Suprapubic skin (tissue), 4 donors: ENCODE data around the gene TSC22D1. TPM values are rescaled to one million over a fixed set of nuclear protein-coding genes. Genes with fewer than 3 reads are reported as not detected.

ENCODE experiments used
- DNase-seq, 2 donors: peaks; one replicate each; pipeline ENCODE4 v3.0.0-alpha.2; 2019; ENCODE audit warnings: low spot score in 2 of 2
- H3K27ac ChIP-seq: fragments of 200-600 bp; sonication (generic); one replicate; pipeline ENCODE4 v1.5.1; 2019
- H3K27me3 ChIP-seq: fragments of 200-600 bp; sonication (generic); one replicate; pipeline ENCODE4 v1.5.1; 2019
- H3K36me3 ChIP-seq: fragments of 200-600 bp; sonication (generic); one replicate; pipeline ENCODE4 v1.5.1; 2019
- H3K4me1 ChIP-seq: fragments of 200-600 bp; sonication (generic); one replicate; pipeline ENCODE4 v1.5.1; 2019
- H3K4me3 ChIP-seq: fragments of 200-600 bp; sonication (generic); one replicate; pipeline ENCODE4 v1.5.1; 2019; ENCODE audit warnings: mild to moderate bottlenecking
- H3K9me3 ChIP-seq: fragments of 200-600 bp; sonication (generic); one replicate; pipeline ENCODE4 v1.5.1; 2019
- EP300 ChIP-seq: sonication (generic); formaldehyde crosslinking; IDR thresholded peaks from one replicate; pipeline ENCODE4 v1.6.1; 2017; ENCODE audit warnings: antibody characterized with exemption
- POLR2A ChIP-seq, 2 donors: fragments of 450-650 bp; IDR thresholded peaks; one replicate each; pipeline ENCODE4 v1.6.1; 2017; ENCODE audit warnings: antibody characterized with exemption in 2 of 2, mild to moderate bottlenecking in 2 of 2, moderate library complexity in 2 of 2
- POLR2AphosphoS5 ChIP-seq, 3 donors: sonication (generic); formaldehyde crosslinking; IDR thresholded peaks; one replicate each; pipeline ENCODE4 v1.6.1; 2017; ENCODE audit warnings: antibody characterized with exemption in 3 of 3
- WGBS: methylation state at CpG from one replicate; pipeline ENCODE4 v1.1.5; 2018; 5-methylcytosine and 5-hydroxymethylcytosine counted together
- total RNA-seq, 4 donors: library from RNA; depleted of rRNA; stranded (reverse); fragments of >200 nt; gene quantifications; one replicate each; pipeline ENCODE4 v1.1.0, GENCODE V29; 2016
- TF ChIP-seq, protein P1 (sequence below), 2 donors: fragments of 200-600 bp in 1 of 2; fragments of 450-650 bp in 1 of 2; sonication (generic) in 1 of 2; IDR thresholded peaks; one replicate each; pipeline ENCODE4 v1.5.1; 2016 to 2019; ENCODE audit warnings: antibody characterized with exemption in 2 of 2, mild to moderate bottlenecking in 1 of 2, moderate library complexity in 1 of 2

TSC22D1 gene
- total RNA-seq, 4 donors from 2014 or later, result 70.3 to 135 (median 92.1) TPM

DNA sequence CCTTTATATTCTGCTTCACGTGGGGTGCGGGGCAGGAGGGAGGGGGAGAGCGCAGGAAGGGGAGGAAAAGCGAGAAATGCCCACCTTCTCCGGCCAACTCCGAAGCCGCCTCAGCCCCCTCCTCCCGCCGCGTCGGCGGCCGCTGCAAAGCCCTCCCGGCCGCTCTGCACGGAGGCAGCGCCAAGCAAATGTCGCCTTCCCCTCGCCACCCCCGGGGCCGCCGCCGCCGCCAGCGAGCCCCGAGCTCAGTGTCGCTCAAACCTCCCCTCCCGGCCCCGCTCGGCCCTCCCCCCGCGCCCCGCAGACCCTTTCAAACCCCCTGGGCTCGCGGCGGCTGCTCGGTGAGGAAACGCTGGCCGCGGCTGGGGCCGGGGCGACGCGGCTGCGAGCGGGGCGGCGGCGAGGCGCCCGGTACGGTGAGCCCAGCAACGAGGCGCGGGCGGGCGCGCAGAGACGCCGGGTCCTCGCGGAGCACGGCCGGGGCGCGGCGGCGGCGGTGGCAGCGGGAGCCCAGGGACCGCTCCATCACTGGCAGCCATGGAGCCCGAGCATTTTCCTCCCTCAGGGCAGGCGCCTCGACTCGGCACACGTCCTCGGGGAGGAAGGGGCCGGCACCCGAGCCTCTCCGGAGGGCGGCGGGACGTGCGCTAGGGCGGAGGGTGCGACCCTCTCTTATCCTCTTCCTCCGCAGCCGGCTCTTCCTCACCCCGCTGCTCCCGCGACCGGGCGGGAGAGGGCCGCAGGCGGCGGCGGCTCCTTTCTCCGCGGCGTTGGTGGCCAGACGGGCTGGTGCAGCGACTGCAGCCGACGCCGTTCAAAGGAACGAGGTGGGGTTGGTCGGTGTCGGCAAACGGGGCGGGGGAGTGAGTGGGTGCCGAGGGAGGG is 463 bp upstream of the TSC22D1 start:
- Histone ChIP-seq H3K9me3 (no peaks in the 10 kb centered on the region), H3K27ac (peak overlapping the region; percentile 99), H3K36me3 (no peaks in the 10 kb centered on the region), H3K4me3 (peak overlapping the region; percentile 78), H3K27me3 (no peaks in the 10 kb centered on the region), H3K4me1 (peaks cover 32% of the 10 kb centered on the region)
- under 1% methylated on average over 83 of the region's 111 CpGs for WGBS
- TF ChIP-seq POLR2AphosphoS5 (IDR thresholded peaks at IDR 0.05) (no peak), POLR2A (IDR thresholded peaks at IDR 0.05) (no peak), EP300 (no peak)
- TF ChIP-seq, protein P1, sequence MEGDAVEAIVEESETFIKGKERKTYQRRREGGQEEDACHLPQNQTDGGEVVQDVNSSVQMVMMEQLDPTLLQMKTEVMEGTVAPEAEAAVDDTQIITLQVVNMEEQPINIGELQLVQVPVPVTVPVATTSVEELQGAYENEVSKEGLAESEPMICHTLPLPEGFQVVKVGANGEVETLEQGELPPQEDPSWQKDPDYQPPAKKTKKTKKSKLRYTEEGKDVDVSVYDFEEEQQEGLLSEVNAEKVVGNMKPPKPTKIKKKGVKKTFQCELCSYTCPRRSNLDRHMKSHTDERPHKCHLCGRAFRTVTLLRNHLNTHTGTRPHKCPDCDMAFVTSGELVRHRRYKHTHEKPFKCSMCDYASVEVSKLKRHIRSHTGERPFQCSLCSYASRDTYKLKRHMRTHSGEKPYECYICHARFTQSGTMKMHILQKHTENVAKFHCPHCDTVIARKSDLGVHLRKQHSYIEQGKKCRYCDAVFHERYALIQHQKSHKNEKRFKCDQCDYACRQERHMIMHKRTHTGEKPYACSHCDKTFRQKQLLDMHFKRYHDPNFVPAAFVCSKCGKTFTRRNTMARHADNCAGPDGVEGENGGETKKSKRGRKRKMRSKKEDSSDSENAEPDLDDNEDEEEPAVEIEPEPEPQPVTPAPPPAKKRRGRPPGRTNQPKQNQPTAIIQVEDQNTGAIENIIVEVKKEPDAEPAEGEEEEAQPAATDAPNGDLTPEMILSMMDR (IDR thresholded peaks at IDR 0.05), result no peak
- peak in 1 of 2 donors; percentile 68 for DNase-seq

DNA sequence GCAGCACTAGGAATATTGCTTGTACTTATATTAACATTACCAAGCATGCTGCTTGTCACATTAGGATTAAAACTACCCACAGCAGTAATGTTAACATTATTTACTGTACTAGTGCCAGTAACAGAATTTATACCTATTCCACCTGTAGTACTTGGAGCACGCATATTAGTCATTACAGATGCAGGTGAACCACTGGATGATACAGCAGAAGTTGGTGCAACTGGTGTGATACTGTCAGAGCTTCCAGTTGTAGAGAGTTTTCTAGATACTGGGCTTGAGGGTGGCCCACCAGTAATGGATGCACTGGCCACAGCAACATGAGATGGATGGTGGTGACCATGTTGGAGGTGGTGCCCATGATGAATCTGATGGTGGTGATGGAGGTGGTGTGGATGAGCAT is 1.1 kb downstream of the TSC22D1 start:
- no peak for TF ChIP-seq EP300
- no peak for TF ChIP-seq POLR2AphosphoS5 (IDR thresholded peaks at IDR 0.05)
- TF ChIP-seq POLR2A (IDR thresholded peaks at IDR 0.05), result no peak
- TF ChIP-seq, protein P1 (IDR thresholded peaks at IDR 0.05), result no peak
- no peaks in the 10 kb centered on the region for H3K36me3 ChIP-seq
- H3K4me1 ChIP-seq, result peaks cover 32% of the 10 kb centered on the region
- H3K9me3 ChIP-seq, result no peaks in the 10 kb centered on the region
- 100% methylated on average over 1 of the region's 1 CpG for WGBS
- no peaks in the 10 kb centered on the region for H3K27me3 ChIP-seq
- no peak overlapping the region for H3K27ac ChIP-seq
- H3K4me3 ChIP-seq, result peak overlapping the region; percentile 78
- no peak for DNase-seq

DNA sequence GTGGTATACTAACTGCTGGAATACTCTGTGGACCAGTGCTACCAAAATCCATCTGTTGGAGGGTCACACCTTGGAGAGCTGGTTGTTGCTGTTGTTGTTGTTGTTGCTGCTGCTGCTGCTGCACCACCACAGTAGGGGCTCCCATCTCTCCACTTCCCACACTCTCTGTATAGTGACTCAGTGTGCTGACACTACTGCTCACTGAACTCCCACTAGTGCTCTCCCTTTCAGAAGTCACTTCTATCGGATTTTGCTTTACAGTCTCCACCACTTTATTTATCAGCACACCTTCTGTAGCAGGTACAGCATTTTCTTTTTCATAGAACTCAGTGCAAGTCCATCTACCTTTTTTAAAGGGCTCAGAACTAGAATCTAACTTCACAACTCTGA is 1.7 kb downstream of the TSC22D1 start:
- 72% methylated on average over 1 of the region's 1 CpG for WGBS
- no peak for TF ChIP-seq EP300
- TF ChIP-seq, protein P1 (IDR thresholded peaks at IDR 0.05), result no peak
- no peak for TF ChIP-seq POLR2AphosphoS5 (IDR thresholded peaks at IDR 0.05)
- TF ChIP-seq POLR2A (IDR thresholded peaks at IDR 0.05), result no peak
- Histone ChIP-seq H3K27me3 (no peaks in the 10 kb centered on the region), H3K36me3 (no peaks in the 10 kb centered on the region), H3K27ac (no peak overlapping the region), H3K4me1 (peaks cover 32% of the 10 kb centered on the region), H3K9me3 (no peaks in the 10 kb centered on the region), H3K4me3 (peak overlapping the region; percentile 78)
- no peak for DNase-seq

DNA sequence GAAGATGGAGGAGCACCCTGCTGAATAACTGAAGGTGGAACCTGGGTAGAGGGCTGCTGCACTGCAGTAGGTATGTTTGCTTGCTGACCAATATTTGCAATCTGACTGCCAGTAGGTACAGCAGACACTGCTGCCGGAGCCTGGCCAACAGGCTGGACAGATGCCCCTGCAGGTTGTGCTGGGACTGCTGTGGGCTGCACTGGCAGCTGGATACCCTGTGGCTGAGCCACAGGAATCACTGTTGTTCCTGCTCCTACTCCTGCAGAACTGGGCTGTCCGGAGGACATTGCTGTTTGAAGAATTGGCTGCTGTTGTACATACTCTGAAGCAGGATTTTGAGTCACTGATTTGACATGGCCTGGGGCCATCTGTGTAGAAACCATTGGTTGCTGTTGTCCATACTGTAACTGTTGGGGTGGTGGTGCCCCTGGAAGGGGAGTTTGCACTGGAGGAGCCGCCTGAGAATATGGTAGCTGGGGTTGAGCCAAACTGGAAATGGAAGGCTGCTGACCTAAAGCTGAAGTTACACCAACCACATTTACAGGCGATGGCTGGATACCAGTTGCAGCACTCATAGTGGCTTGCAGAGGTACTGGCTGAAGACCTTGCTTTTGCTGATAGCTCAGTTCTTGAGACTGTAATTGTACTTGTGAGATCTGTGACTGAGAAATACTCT is 2.2 kb downstream of the TSC22D1 start:
- WGBS, result 63% methylated on average over 3 of the region's 4 CpGs
- no peaks in the 10 kb centered on the region for H3K9me3 ChIP-seq
- H3K4me3 ChIP-seq, result peak overlapping the region; percentile 78
- no peak overlapping the region for H3K27ac ChIP-seq
- H3K4me1 ChIP-seq, result peaks cover 32% of the 10 kb centered on the region
- DNase-seq, result no peak
- no peaks in the 10 kb centered on the region for H3K36me3 ChIP-seq
- TF ChIP-seq, protein P1 (IDR thresholded peaks at IDR 0.05), result peak in 1 of 2 donors; percentile 44
- TF ChIP-seq POLR2A (IDR thresholded peaks at IDR 0.05), result no peak
- no peaks in the 10 kb centered on the region for H3K27me3 ChIP-seq

DNA sequence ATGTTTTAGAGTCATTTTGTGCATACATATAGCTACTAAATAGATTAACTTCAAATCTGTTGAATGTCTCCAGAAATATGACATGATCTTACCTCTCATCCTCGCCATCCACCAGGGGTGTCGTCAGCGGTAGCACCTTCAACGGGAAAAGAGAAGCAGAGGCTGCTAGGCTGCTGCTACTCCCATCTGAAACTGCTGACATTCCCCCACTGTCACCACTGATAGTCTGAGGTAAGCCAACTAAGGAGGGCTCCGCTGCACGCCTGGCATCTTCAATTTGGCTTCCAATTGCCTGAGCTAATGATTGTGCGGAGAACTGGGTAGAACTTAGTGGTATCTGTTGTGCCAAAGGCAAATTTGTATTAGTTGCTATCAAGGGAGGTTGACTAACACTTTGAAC is 3.1 kb downstream of the TSC22D1 start:
- Histone ChIP-seq H3K27ac (no peak overlapping the region), H3K36me3 (no peaks in the 10 kb centered on the region), H3K9me3 (no peaks in the 10 kb centered on the region), H3K4me3 (no peak overlapping the region), H3K27me3 (no peaks in the 10 kb centered on the region), H3K4me1 (peaks cover 31% of the 10 kb centered on the region)
- DNase-seq, result no peak
- 95% methylated on average over 7 of the region's 7 CpGs for WGBS
- TF ChIP-seq, protein P1 (IDR thresholded peaks at IDR 0.05), result no peak
- TF ChIP-seq POLR2AphosphoS5 (IDR thresholded peaks at IDR 0.05) (no peak), EP300 (no peak), POLR2A (IDR thresholded peaks at IDR 0.05) (no peak)
